SU-DHL-6 (cell line): ENCODE measurements around the gene PAFAH1B1.

ENCODE experiments used
- H2AFZ ChIP-seq: fragments of 200-600 bp; sonication (generic); 2 replicates; pipeline ENCODE4 v1.6.1; 2014; ENCODE audit warnings: low read depth, mild to moderate bottlenecking, moderate library complexity, mixed read lengths, antibody characterized with exemption, low read length; ENCODE audit not compliant: severe bottlenecking
- H3F3A ChIP-seq: fragments of 200-600 bp; shearing (Covaris generic); 2 replicates; pipeline ENCODE4 v1.6.0; 2016; ENCODE audit warnings: antibody characterized with exemption, mild to moderate bottlenecking; ENCODE audit not compliant: insufficient read depth
- H3K27ac ChIP-seq: fragments of 200-600 bp; sonication (generic); 2 replicates; pipeline ENCODE4 v1.5.1; 2016; ENCODE audit warnings: low read depth, mild to moderate bottlenecking, low read length, moderate library complexity, mixed read lengths
- H3K27me3 ChIP-seq: fragments of 200-600 bp; sonication (generic), shearing (Covaris generic); 2 replicates; pipeline ENCODE4 v1.6.0; 2014; ENCODE audit warnings: mild to moderate bottlenecking, low read length
- H3K36me3 ChIP-seq: fragments of 200-600 bp; sonication (generic); 2 replicates; pipeline ENCODE4 v1.6.1; 2014; ENCODE audit warnings: mild to moderate bottlenecking, low read length, mixed read lengths
- H3K4me2 ChIP-seq: fragments of 300-600, 200-600 bp; shearing (Covaris generic), sonication (generic); 2 replicates; pipeline ENCODE4 v1.6.0; 2014; ENCODE audit warnings: low read length, low read depth, mild to moderate bottlenecking; ENCODE audit not compliant: poor library complexity, severe bottlenecking
- H3K4me3 ChIP-seq: fragments of 200-600 bp; sonication (generic); 2 replicates; pipeline ENCODE4 v1.5.1; 2014; ENCODE audit warnings: antibody characterized with exemption, low read length, mild to moderate bottlenecking, mixed read lengths; ENCODE audit not compliant: insufficient read depth, poor library complexity, severe bottlenecking
- H3K79me2 ChIP-seq: fragments of 200-600 bp; sonication (generic); 2 replicates; pipeline ENCODE4 v1.6.1; 2014; ENCODE audit warnings: mild to moderate bottlenecking, low read length, moderate library complexity; ENCODE audit not compliant: insufficient read depth
- H3K9ac ChIP-seq: fragments of 200-600 bp; sonication (generic); 2 replicates; pipeline ENCODE4 v1.7.0; 2014; ENCODE audit warnings: mild to moderate bottlenecking, low read length
- H3K9me2 ChIP-seq: fragments of 200-600 bp; sonication (generic); replicated peaks from 2 replicates; pipeline ENCODE4 v1.6.1; 2014; ENCODE audit warnings: low read length; ENCODE audit not compliant: insufficient read depth
- H3K9me3 ChIP-seq: fragments of 200-600 bp; sonication (generic); 2 replicates; pipeline ENCODE4 v1.6.1; 2014; ENCODE audit warnings: low read length, mixed read lengths; ENCODE audit not compliant: insufficient read depth
- H4K20me1 ChIP-seq: fragments of 200-600 bp; sonication (generic); 2 replicates; pipeline ENCODE4 v1.6.1; 2014; ENCODE audit warnings: low read depth, mild to moderate bottlenecking, antibody characterized with exemption, low read length, moderate library complexity, mixed read lengths
- EZH2phosphoT487 ChIP-seq: fragments of 200-600 bp; sonication (generic), shearing (Covaris generic); conservative IDR thresholded peaks from 2 replicates; pipeline ENCODE4 v1.6.1; 2018; ENCODE audit warnings: mild to moderate bottlenecking, antibody characterized with exemption, low read length, moderate library complexity, mixed read lengths
- TF ChIP-seq, protein P1 (sequence below): fragments of 200-600 bp; sonication (generic); IDR thresholded peaks from one replicate; pipeline ENCODE4 v1.5.1; 2017; ENCODE audit warnings: antibody characterized with exemption, mild to moderate bottlenecking, low read length, moderate library complexity; ENCODE audit not compliant: insufficient read depth, poor library complexity, severe bottlenecking

PAFAH1B1 gene

DNA sequence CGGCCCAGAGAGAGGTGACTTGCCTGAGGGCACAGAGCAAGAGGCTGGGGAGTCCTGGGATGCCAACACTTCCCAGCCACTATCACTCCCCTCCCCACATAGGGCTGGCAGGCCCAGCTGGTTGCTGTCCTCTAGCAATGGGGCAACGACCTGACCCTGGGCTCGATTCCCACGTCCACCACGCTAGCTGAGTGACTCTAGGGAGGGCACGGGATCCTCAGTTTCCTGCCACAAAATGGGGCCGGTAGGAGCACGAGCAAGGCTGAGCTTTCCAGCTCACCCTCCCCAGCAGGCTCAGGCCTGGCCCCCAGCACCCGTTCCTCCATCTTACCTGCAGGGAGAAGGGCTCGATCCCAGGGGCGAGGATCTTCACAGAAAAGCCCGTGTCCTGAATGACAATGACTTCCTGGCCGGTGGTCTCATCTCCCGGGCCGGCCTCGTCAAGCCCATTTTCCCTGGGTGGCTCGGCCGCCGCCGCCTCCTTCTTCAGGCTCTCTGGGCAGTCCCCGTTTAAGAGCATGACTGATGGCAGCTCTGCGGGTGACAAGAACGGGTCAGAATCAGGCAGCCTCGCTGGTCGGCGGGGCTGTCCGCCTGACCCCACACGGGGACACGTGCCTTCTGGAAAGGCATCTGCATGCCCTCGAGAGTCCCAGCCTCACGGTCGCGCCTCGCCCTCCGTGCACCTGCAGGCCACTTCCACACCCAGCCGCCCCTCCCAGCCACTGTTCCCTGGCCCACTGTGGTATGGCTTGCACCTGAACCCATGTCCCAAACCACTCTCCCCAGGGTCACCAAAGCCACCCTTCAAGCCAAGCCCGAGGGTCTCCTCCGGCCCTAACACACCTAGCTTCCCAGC is 110.8 kb downstream of the PAFAH1B1 start:
- no peaks in the 10 kb centered on the region for H3K36me3 ChIP-seq

DNA sequence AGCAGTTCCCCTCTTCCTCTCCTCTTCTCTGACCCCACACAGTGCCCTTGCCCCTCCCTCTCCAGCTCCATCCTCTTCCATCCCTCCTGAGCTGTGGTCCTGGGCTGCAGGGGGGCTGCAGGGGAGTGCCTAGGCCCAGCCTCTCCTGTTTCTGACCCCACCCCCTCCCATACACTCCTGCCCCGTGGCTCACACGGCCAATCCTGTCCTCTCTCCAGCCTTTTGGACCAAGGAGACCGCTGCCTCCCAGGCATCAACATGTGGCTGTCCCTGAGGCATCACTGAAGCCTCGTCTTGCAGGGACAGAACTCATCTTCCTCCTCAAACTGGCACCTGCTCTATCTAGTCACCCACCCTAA is 111.4 kb downstream of the PAFAH1B1 start:
- H3K36me3 ChIP-seq, result no peaks in the 10 kb centered on the region
- no peaks in the 10 kb centered on the region; the same call in 1 of the 2 replicates for H4K20me1 ChIP-seq

More for the DNA sequence above, 110.8 kb downstream of the PAFAH1B1 start:
- H3K4me3 ChIP-seq, result no peak overlapping the region
- no peak overlapping the region for H3K27ac ChIP-seq
- no peaks in the 10 kb centered on the region for H3K9me2 ChIP-seq
- H3K27me3 ChIP-seq, result no peaks in the 10 kb centered on the region
- TF ChIP-seq EZH2phosphoT487, result no peak
- TF ChIP-seq, protein P1, sequence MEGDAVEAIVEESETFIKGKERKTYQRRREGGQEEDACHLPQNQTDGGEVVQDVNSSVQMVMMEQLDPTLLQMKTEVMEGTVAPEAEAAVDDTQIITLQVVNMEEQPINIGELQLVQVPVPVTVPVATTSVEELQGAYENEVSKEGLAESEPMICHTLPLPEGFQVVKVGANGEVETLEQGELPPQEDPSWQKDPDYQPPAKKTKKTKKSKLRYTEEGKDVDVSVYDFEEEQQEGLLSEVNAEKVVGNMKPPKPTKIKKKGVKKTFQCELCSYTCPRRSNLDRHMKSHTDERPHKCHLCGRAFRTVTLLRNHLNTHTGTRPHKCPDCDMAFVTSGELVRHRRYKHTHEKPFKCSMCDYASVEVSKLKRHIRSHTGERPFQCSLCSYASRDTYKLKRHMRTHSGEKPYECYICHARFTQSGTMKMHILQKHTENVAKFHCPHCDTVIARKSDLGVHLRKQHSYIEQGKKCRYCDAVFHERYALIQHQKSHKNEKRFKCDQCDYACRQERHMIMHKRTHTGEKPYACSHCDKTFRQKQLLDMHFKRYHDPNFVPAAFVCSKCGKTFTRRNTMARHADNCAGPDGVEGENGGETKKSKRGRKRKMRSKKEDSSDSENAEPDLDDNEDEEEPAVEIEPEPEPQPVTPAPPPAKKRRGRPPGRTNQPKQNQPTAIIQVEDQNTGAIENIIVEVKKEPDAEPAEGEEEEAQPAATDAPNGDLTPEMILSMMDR, result no peak
- no peak overlapping the region for H3K9ac ChIP-seq
- peaks cover 50% of the 10 kb centered on the region for H3K79me2 ChIP-seq
- H3K4me2 ChIP-seq, result no peak overlapping the region
- H3F3A ChIP-seq, result no peaks in the 10 kb centered on the region
- H3K9me3 ChIP-seq, result no peaks in the 10 kb centered on the region
- no peak overlapping the region for H2AFZ ChIP-seq
- H4K20me1 ChIP-seq, result no peaks in the 10 kb centered on the region; the same call in 1 of the 2 replicates

DNA sequence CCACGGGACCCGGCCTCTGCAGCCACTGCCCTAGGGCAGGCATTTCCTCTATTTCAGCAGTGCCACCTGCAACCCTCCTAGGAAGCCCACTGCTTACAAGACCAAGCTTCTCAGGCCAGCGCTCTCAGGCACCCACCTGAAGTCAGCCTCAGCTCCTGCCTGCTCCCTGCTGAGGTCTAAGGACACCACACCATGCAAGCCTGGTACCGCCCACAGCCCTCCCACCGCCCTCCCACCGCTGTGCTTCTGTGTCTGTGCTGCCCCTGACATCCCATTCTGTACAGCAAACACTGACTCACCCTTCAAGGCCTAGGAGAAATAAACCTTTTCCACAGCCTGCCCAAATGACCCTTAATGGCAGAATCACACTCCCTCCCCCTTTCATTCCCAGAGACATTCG is 111.8 kb downstream of the PAFAH1B1 start:
- Histone ChIP-seq H2AFZ (no peak overlapping the region), H3F3A (no peaks in the 10 kb centered on the region), H3K79me2 (peaks cover 60% of the 10 kb centered on the region), H3K9me2 (no peaks in the 10 kb centered on the region), H3K9ac (no peak overlapping the region), H3K36me3 (no peaks in the 10 kb centered on the region), H4K20me1 (no peaks in the 10 kb centered on the region; the same call in 1 of the 2 replicates), H3K27me3 (no peaks in the 10 kb centered on the region), H3K9me3 (no peaks in the 10 kb centered on the region), H3K4me3 (no peak overlapping the region), H3K27ac (no peak overlapping the region), H3K4me2 (no peak overlapping the region)
- no peak for TF ChIP-seq EZH2phosphoT487
- TF ChIP-seq, protein P1, result no peak

More for the DNA sequence above, 111.4 kb downstream of the PAFAH1B1 start:
- H3F3A ChIP-seq, result no peaks in the 10 kb centered on the region
- no peak overlapping the region for H3K27ac ChIP-seq
- H3K27me3 ChIP-seq, result no peaks in the 10 kb centered on the region
- peaks cover 56% of the 10 kb centered on the region for H3K79me2 ChIP-seq
- H3K9me2 ChIP-seq, result no peaks in the 10 kb centered on the region
- H3K9me3 ChIP-seq, result no peaks in the 10 kb centered on the region
- H2AFZ ChIP-seq, result no peak overlapping the region
- H3K4me3 ChIP-seq, result no peak overlapping the region
- TF ChIP-seq, protein P1, result no peak
- TF ChIP-seq EZH2phosphoT487, result no peak
- no peak overlapping the region for H3K4me2 ChIP-seq
- no peak overlapping the region for H3K9ac ChIP-seq
